ENCODE results near the gene DDX56.

GRCh38 chr7:44531421-44532380, 42.0 kb downstream of the DDX56 start:
- TF ChIP-seq CTCF (IDR thresholded peaks at IDR 0.05) (no peak), POLR2A (IDR thresholded peaks at IDR 0.05) (no peak)
